GM18499 (cell line): ENCODE data around the gene MAPK8IP1.

Experiments
- ATAC-seq: cut with Tn5 transposase; IDR thresholded peaks from one replicate; pipeline ENCODE4 v1.9.1; 2021; ENCODE audit warnings: moderate number of reproducible peaks; ENCODE audit not compliant: insufficient read depth, unreplicated experiment

Gene MAPK8IP1

GRCh38 chr11:45934580-45935318, 49.3 kb downstream of the MAPK8IP1 start:
- ATAC-seq = no peak

- no peak for ATAC-seq
These were observed 50.1 kb downstream of the MAPK8IP1 start for GRCh38 chr11:45935349-45936064.

GRCh38 chr11:45936511-45937054, 51.1 kb downstream of the MAPK8IP1 start:
- ATAC-seq = no peak

GRCh38 chr11:45937916-45938315, 52.5 kb downstream of the MAPK8IP1 start:
- no peak for ATAC-seq

- no peak for ATAC-seq
These were observed 54.4 kb downstream of the MAPK8IP1 start for GRCh38 chr11:45939836-45940235.

- no peak for ATAC-seq
These were observed 55.8 kb downstream of the MAPK8IP1 start for GRCh38 chr11:45941285-45941684.

- no peak for ATAC-seq
These were observed 56.9 kb downstream of the MAPK8IP1 start for GRCh38 chr11:45942381-45942780.

- no peak for ATAC-seq
These were observed 60.0 kb downstream of the MAPK8IP1 start for GRCh38 chr11:45945397-45945999.

- ATAC-seq = no peak
These were observed 62.4 kb downstream of the MAPK8IP1 start for GRCh38 chr11:45947885-45948284.

GRCh38 chr11:45948356-45948755, 62.9 kb downstream of the MAPK8IP1 start:
- no peak for ATAC-seq

- ATAC-seq = no peak
These were observed 64.5 kb downstream of the MAPK8IP1 start for GRCh38 chr11:45949992-45950407.
